ENCODE measurements around the gene ZFAND3.

DNA sequence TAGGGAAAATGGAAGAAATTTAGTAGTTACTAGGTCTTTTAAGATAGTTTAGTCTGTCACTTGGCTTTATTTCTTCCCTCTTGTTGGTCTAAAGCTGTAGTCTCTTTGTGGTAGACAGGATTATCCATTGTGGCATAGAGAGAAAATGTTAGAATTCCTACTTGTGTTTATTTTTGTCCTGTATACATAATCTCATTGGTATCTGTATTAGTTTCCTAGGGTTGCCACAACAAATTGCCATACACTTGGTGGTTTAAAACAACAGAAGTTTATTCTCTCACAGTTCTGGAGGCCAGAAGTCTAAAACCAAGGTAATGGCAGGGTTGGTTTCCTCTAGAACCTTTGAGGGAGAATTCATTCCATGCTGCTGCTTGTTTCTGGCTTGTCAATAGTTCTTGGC is 119.4 kb downstream of the ZFAND3 start:
- TF ChIP-seq POLR2AphosphoS5 (IDR thresholded peaks at IDR 0.05; ENCODE audit: insufficient read depth in 1 of 2, low read depth in 1 of 2): no peak
- TF ChIP-seq POLR2A (IDR thresholded peaks at IDR 0.05): no peak
